Measurements from ENCODE around the gene DNASE1L1.

DNA sequence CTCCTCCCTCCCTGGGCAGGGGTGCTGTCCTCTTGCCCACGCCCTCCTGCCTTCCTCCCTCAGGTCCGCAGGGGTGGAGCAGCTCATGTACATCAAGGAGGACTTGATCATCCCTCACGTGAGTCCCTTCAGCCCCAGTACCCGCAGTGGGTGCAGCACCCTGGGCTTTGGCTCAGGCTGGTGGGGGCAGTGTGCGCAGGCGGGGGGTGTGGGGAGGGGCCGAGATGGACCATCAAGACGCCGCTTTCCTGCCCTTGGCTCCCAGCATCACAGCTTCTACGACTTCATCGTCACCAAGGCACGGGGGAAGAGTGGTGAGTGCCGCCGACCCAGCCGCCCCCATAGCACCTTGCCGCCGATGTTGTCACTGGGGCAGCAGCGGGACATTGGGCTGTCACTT lies 40.6 kb upstream of the DNASE1L1 start:
- TF ChIP-seq, protein P1, sequence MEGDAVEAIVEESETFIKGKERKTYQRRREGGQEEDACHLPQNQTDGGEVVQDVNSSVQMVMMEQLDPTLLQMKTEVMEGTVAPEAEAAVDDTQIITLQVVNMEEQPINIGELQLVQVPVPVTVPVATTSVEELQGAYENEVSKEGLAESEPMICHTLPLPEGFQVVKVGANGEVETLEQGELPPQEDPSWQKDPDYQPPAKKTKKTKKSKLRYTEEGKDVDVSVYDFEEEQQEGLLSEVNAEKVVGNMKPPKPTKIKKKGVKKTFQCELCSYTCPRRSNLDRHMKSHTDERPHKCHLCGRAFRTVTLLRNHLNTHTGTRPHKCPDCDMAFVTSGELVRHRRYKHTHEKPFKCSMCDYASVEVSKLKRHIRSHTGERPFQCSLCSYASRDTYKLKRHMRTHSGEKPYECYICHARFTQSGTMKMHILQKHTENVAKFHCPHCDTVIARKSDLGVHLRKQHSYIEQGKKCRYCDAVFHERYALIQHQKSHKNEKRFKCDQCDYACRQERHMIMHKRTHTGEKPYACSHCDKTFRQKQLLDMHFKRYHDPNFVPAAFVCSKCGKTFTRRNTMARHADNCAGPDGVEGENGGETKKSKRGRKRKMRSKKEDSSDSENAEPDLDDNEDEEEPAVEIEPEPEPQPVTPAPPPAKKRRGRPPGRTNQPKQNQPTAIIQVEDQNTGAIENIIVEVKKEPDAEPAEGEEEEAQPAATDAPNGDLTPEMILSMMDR (IDR thresholded peaks at IDR 0.05), result no peak
- no peak for TF ChIP-seq POLR2A (IDR thresholded peaks at IDR 0.05)

Data from thyroid gland (tissue), 4 donors.